SKM-1 (cell line): Measurements from ENCODE around the gene RAC2.
"Not testable (repeated sequence)": the region's sequence is repeated elsewhere in the genome, so short reads cannot be mapped to it uniquely, and the experiment has no call there.

Source experiments
- DNase-seq: peaks from one replicate; lab custom pipeline; 2025; ENCODE audit not compliant: unreplicated experiment; lab: John Stamatoyannopoulos, UW

RAC2 gene

DNA sequence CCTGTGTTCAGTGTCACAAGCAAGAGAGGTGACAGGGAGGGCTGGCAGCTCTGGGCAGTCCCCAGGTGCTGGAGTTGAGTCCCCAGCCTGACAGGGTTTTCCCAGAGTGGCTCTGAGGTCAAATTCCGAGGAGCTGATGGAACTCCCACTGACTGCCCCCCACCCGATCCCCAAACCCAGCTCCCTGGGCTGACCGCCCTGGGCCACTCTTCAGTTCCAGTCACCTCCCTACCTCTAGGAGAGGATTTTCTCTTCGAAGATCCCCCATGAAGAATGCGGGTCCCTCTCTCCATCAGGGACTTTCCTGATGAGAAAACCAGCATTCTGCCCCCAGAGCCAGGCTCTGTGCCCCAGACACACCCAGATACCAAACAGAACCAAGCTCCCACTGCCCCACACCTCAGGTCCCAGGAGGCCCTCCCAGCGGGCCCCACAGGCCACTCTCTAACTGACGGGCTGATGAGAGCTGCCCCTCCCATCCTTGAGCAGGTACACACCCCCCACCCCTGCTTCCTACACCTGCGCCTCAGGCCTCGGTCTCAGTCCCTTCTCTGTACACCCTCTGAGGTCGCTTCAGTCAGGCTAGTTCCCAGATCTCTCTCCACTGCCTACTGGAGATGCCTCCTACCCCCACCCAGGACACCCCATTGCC is 12.1 kb upstream of the RAC2 start:
- no peak for DNase-seq

DNA sequence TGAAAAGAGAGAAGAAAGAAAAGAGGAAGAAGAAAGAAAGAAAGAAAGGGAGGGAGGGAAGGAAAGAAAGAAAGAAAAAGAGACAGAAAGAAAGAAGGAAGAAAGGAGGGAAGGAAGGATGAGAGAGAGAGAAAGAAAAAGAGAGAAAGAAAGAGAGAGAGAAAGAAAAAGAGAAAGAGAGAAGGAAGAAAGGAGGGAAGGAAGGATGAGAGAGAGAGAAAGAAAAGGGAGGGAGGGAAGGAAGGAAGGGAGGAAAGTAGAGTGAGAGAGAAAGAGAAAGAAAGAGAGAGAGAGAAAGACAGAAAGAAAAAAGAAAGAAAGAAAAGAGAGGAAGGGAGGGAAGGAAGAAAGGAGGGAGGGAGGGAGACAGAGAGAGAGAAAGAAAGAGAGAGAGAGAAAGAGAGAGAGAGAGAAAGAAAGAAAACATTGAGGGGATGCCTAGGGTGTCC is 11.5 kb upstream of the RAC2 start:
- no peak for DNase-seq

DNA sequence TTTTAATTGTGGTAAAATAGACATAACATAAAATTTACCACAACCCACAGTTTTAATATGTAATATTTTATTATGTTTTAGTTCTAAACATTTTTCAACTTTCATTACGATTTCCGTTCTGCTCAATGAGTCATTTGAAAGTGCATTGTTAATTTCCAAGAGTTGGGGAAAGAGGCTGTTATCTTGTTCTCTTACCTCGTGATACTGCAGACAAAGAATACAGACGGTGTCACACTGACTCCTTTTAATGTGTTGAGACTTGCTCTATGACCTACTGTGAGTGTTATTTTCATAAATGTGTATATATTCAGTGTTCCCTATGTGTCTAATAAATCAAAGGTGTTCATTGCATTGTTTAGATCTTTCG is 10.8 kb upstream of the RAC2 start:
- no peak for DNase-seq

DNA sequence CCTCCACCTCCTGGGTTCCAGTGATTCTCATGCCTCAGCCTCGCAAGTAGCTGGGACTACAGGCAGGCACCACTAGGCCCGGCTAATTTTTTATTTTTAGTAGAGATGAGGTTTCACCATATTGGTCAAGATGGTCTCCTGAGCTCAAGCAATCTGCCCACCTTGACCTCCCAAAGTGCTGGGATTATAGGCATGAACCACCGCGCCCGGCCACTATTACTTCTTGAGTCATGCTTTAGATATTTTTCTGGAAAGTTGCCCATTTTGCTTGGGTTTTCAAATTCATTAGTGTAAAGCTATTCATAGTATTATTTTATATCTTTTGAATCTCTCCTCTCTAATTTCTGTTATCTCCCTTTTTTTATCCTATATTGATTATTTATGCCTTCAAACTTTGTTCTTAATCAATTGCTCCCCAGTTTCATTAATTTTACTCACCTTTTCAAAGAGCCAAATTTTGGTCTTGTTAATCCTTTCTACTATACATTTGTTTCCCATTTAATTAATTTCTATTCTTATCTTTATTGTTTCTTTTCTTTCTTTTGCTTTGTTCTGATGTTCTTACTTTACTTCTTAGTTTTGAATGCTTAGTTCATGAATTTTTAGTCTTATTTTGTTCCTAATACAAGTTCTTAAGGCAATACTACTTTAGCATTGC is 10.3 kb upstream of the RAC2 start:
- no peak for DNase-seq

DNA sequence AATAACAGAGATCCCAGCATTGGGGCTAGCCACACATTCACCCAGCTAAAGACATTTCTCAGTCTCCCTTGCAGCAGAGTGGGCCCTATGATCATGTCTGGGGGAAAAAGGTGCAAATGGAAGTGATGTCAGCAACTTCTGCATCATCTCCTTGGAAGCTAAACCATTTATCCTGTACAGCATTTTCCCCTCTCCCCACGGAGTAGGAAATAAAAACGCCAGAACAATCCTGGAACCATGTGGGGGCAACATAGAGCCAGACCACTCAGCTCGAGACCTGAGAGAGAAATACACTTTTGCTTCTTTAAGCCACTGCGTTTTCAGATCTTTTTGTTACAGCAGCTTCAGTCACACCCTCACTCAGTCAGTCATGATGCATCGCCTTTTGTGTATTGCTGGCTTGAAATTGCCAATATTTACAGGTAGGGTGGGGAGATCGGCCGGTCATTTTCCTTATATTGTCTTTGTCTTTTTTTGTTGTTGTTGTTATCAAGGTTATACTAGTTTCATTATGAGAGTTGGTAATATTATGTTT is 9.1 kb upstream of the RAC2 start:
- no peak for DNase-seq

DNA sequence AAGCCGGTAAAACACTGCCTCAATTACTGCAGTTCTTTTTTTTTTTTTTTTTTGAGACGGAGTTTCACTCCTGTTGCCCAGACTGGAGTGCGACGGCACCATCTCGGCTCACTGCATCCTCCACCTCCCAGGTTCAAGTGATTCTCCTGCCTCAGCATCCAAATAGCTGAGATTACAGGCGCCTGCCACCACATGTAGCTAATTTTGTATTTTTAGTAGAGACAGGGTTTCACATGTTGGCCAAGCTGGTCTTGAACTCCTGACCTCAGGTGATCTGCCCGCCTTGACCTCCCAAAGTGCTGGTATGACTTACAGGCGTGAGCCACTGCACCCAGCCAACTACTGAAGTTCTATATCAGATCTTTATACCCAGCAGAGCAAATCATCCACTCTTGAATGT is 7.8 kb upstream of the RAC2 start:
- not testable (repeated sequence) for DNase-seq

DNA sequence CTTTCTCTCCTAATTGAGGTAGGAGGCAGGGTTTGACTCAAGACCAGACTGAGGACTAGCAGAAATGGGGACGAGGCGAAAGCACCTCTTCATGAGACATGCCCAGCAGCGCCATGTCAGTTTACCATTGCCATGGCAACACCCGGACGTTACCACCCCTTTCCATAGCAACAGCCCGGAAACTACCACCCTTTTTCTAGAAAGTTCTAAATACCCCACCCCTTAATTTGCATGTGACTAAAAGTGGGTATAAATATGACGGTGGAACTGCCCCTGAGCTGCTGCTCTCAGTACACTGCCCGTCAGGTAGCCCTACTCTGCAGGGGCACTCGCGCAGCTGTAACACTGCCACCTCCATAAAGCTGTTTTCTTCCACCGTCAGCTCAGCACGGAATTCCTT is 5.9 kb upstream of the RAC2 start:
- DNase-seq, result no peak

DNA sequence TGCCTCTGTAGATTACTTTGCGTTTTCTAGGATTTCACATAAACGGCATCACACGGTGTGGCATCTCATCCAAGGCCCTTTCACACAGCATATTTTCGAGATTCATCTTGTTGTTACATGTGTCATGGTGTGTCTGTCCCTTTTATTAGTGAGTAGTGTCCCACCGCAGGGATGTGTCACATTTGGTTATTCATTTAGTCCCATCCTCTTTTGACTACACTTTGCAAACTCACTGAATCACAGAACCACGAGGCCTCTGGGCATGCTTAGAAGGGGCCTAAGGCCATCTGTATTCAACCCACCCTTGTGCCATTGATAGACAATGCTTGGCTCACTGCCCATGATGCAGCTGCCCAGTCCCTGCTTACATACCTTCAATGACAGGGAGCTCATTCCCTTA is 4.2 kb upstream of the RAC2 start:
- DNase-seq, result no peak

DNA sequence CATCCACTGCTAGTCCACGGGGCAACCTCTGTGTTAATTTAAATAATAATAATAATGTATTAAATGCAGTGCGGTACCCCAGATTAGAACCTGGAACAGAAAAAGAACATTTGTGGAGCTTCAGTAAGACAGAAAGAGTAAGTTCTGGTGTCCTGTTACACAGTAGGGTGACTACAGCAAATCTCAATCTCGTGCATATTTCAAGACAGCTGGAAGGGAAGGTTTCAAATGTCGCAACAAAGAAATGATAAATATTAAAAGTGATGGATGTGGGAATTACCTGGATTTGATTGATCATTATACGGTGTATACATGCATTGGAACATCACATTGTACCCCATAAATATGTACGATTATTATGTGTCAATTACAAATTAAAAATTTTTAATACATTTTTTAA is 1.7 kb upstream of the RAC2 start:
- DNase-seq, result no peak

DNA sequence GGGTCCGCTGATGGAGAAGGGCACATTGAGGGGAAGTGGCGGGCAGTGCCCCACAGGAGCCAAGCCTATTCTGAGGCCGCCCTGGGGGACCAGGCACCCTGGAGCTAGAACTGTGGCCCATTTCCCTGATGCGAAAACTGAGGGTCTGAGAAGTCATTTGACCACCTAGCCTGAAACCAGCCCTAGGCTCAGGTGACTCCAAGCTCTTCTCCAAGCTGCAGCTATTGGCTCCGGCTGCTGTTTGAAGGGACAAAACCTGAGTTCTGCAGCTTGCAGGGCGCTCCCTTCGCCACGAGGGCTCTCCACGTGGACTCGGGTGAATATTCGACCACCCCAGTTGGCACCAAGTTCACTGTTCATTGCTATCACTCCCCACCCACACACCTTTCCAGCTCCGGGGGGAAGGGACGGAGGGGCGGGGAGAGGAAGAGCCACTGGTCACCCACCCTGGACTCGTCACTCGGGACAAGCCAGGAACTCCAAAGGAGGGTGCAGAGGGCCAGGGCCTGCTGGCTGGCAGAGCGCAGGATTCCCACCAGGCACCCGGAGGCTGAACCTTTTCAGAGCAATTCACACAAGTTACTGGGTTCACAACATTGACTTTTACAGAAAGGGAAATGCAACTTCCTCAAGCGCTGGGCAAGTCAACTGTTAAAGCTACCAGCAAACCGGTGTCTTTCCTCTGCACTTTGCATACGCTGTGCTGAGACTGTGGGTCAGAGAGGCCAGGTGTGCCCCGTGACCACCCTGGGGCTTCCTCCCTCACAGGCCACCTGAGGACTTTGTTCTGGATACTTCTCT is 1.1 kb upstream of the RAC2 start:
- peak; percentile 55 for DNase-seq

DNA sequence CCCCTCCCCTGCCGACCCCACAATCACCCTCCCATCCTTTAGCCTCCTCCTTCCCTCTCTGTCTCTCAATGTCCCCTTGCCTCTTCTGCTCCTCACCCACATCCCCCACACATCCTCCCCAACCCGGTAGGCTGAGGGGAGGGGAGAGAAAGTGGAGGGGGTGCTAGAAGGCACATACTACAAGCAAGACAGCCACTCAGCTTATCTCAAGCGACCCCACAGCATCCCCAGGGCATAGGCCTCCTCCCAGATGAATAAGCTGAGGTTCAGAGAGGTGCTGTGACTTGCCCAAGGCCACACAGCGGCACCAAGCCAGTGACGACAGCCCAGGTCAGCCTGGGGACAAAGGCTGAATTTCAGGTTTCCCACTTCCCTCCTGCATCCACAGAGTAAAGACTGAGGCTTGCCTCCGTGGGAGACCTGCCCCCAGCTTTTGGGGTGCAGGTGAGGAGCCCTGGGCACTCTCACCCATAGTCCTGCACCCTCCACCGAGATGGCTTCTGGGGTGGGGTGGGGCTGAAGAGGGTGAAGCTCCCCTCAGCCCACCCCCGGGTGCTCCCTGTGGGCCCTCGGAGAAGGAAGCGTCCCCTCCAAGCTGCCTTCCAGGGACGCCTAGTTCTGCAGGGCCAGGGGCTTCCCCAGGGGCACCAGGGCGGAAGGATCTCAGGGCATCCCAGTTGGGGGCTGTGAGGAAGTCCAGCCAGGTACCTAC is 511 bp downstream of the RAC2 start:
- peak; percentile 12 for DNase-seq

DNA sequence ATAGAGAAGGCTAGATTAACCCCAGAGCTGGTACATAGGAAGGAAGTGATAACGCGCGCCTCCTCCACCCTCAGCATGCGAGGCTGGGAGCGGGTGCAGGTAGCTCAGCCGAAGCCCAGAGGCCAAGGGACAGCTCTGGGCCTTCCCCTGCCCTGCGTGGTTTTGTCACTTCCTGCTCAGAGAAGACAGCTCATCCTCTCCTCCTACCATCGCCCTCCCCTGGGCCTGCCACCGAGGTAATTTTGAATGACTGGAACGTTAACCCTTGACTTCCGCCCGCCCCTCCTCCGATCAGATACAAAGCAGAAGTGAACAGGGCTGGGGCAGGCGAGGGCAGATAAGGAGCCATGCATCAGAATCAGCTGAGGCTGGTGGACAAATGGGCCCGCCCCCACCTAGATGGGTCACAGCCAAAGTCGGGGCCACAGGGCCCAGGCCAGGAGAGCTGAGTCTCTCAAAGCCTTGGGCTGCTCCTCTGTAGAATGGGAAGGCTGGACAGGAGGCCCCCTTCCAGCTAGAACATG is 1.6 kb downstream of the RAC2 start:
- DNase-seq, result peak; percentile 99

DNA sequence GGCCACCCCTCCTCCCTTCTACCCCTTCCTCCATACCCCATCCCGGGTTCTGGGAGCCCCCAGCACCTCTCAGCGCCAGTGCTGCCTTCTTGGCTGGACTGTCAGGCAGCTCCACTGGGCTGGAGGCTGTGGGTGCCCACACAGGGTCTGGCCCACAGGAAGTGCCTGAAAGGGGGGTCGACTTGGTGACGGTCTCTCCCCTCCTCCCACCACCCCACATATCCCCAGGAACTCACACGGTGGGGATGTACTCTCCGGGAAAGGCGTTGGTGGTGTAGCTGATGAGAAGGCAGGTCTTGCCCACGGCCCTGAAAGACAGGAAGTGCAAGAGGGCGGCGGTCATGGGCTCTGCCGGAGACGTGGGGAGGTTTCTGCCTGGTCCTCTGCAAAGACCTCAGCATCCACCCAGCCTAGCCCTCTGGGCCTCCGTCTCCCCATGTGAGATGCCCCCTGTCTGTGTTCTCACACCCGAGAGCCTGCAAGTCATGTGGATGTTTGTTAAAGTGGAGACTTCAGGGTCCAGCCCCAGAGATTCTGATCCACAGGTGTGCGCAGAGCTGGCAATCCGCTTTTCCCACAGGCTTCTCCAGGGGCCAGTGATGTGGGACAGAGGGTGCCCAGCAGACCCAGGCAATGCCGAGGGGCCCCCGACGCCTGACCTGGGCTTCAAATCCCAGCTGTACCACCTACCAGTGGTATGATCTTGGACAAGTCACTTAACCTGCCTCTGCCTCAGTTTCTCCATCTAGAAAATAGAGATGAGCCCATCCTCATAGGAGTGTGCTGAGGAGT is 2.5 kb downstream of the RAC2 start:
- no peak for DNase-seq

DNA sequence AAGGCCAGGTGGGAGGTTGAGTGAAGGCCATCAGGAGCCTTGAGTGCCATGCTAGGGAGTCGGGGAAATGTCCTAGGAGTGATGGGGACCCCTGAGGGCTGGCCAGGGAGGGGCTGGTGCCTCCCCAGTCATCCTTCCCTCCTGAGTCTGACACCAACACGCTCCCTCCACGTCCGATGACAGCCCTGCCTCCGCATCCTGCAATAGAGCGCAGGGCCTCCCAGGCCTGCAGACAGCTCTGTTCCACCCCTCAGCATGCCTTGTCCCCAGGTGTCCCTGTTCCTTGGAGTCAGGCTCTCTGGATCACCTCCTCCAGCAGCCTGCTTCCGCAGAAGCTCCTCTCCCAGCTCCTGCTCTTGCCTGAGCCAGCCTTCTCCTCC is 3.1 kb downstream of the RAC2 start:
- DNase-seq, result no peak

DNA sequence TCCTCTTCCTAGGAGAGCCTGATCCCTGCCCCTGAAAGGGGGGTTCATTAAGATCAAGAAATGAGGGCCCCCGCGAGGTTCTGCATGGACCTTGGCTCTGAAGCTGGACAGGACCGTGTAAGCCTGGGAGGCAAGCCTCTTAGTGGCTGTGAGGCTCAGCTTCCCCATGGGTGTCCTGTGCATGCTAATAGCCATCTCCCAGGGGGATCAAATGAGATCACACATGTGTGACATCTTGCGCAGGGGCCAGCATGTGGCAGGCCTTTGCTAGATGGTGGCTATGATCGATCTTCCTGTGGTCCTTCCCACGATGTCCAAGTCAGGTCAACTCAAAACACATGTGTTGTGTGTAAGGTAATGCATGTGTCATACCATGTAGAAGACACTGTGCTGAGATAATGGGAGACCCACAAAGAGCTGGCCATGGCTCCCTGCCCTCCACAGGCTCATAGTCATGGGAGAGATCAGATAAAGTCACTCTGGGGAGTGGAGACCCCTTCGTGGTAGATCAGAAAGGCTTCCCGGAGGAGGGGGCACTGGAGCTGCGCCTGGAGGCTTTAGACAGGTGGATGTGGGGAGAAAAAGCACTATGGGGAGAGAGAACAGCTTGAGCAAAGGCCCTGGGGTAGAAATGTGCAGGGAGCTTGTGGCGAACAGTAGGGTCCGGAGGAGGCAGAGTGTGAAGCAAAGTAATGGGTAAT is 3.7 kb downstream of the RAC2 start:
- no peak for DNase-seq

DNA sequence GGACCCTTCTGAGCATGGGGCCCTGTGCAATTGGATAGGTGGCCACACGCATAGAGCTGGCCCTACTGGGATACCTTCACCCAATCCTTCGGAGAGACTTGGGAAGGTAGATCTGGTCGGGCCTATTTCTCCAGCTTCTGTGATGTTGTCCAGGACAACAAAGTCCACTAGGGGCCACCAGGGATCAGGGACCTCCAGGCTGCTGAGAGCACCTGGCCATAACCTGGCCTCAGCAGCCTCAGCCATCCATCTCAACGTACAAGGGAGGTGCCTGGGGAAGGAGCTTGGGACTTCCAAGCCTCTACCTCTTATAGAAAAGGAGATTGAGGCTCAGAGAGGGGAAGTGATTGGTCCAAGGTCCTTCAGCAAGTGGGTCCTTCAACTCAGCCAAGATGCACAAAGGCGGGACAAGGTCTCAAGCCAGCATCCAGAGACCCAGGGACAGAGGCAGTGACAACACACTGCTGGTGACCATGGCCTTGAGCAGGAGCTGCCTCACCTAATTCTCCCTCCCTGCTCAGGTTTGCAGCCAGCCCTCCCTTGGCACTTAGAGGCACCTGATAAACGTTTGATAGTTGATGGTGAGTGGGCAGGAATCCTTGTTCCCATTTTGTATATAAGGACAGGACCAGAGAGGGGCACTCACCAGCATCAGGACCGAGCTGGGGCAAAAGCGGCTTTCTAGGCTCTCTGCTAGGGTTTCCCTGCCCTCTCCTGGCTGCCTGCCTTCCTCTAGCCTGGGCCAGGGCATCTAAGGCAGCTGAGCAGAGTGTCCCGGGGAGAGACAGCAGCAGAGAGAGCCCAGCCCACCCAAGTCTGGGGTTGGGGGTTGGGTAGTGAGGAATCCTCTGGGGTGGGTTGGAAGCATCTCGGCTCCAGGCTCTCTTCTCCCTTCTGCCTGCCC is 4.5 kb downstream of the RAC2 start:
- no peak for DNase-seq

DNA sequence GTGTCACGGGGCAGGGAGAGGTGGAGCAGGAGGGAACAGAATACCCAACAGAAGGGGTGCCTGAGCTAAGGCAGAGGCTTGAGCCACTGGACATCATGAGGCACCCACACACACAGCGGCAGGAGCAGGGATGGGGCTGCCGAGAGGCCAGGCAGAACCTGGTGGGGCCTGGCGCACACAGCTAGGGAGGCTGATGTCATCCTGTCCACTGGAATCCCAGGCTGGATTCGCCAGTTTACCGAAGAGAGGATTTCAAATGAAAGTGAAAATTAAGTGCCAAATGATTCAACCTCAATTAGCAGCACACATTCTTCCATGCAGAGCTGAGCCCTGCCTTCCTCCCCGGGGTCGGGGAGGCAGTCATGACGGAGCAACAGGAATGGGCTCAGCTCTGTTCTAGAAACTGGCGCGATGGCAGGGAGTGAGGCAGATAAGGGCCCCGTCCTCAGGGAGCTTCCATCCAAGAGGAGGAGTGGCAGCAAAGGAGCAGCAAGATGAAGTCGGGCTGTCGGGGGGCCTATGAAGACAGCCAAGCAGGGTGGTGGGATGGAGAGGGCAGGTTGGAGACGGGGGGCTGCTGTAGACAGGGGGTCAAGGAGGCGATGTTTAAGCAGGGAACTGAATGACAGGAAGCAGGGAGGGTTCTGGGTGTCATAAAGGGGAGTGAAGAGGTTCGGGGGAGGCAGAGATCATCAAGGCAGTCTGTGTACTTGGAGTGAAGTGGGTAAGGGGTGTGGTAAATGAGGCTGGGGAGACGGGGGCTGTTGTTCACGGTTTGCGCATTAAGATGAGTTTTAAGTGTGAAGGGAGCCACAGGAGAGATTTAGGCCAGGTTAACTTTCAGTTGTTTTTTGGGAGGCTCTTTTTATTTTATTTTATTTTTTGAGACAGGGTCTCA is 6.4 kb downstream of the RAC2 start:
- no peak for DNase-seq
